Measurements from ENCODE around the gene ZNF451.

ZNF451 gene

GRCh38 chr6:57205550-57206328, 115.8 kb downstream of the ZNF451 start:
- no peak for DNase-seq (ENCODE audit: low read depth in 2 of 2)

GRCh38 chr6:57207141-57207540, 117.2 kb downstream of the ZNF451 start:
- no peak for DNase-seq (ENCODE audit: low read depth in 2 of 2)

GRCh38 chr6:57207872-57208271, 117.9 kb downstream of the ZNF451 start:
- DNase-seq (ENCODE audit: low read depth in 2 of 2): no peak

GRCh38 chr6:57209030-57209429, 119.0 kb downstream of the ZNF451 start:
- DNase-seq (ENCODE audit: low read depth in 2 of 2): no peak

GRCh38 chr6:57210060-57210459, 120.1 kb downstream of the ZNF451 start:
- DNase-seq (ENCODE audit: low read depth in 2 of 2): no peak

GRCh38 chr6:57215260-57215659, 125.3 kb downstream of the ZNF451 start:
- no peak for DNase-seq (ENCODE audit: low read depth in 2 of 2)

GRCh38 chr6:57216235-57217101, 126.5 kb downstream of the ZNF451 start:
- DNase-seq (ENCODE audit: low read depth in 2 of 2): no peak

- no peak for DNase-seq (ENCODE audit: low read depth in 2 of 2)
These were observed 127.3 kb downstream of the ZNF451 start for GRCh38 chr6:57217270-57217669.

Measured in activated CD4-positive, alpha-beta T cell treated with anti-CD3 and anti-CD28 coated beads for 24 hours (primary cell).